ENCODE measurements around the gene SHMT2. TPM values are rescaled to one million over a fixed set of nuclear protein-coding genes. Genes with fewer than 3 reads are reported as not detected.
"Not testable (repeated sequence)": the region's sequence is repeated elsewhere in the genome, so short reads cannot be mapped to it uniquely, and the experiment has no call there.

Gene SHMT2
- total RNA-seq, 4 donors from 2014 or later = 45.2 to 66.4 (median 55.0) TPM

DNA sequence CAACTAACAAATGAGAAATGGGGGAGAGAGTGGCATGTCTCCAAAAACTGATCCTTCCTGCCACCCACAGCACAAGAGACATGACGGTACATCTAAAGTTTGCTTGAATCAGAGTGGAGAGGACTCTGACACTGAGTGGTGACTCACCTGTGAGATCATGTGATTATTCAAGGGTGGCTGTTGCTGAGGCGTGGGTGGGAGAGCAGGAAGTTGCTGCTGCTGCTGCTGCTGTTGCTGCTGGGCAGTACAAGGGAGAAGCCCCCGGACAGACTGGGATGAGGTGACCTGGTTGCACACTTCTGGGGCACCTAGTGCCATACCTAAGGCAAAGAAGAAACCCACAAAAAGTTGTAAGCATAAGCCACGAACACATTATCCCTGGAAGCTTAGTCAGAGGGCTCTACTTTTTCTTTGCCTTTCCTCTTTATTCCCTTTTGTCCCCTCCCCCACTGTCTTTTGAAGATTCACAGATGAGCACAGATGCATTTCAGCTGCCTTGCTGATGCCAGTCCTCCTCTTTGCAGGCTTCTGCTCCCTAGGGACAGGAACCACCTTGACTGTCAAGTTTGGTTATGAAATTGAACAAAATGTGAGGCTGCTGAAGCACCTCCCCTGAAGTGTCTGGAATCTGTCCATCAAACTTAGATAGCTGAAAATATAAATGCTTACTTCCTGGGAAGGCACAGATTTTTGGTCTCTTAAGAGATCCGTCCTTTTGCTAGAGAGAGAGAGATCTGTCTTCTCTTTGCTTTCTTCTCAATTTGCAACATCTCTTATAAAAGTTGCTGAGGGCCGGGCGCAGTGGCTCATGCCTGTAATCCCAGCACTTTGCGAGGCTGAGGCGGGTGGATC is 50.9 kb downstream of the SHMT2 start:
- TF ChIP-seq, protein P1, sequence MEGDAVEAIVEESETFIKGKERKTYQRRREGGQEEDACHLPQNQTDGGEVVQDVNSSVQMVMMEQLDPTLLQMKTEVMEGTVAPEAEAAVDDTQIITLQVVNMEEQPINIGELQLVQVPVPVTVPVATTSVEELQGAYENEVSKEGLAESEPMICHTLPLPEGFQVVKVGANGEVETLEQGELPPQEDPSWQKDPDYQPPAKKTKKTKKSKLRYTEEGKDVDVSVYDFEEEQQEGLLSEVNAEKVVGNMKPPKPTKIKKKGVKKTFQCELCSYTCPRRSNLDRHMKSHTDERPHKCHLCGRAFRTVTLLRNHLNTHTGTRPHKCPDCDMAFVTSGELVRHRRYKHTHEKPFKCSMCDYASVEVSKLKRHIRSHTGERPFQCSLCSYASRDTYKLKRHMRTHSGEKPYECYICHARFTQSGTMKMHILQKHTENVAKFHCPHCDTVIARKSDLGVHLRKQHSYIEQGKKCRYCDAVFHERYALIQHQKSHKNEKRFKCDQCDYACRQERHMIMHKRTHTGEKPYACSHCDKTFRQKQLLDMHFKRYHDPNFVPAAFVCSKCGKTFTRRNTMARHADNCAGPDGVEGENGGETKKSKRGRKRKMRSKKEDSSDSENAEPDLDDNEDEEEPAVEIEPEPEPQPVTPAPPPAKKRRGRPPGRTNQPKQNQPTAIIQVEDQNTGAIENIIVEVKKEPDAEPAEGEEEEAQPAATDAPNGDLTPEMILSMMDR (IDR thresholded peaks at IDR 0.05) = no peak
- peak; percentile 97 for ATAC-seq (ENCODE audit: low FRiP score)
- peak; percentile 32 for DNase-seq (ENCODE audit: low spot score)

DNA sequence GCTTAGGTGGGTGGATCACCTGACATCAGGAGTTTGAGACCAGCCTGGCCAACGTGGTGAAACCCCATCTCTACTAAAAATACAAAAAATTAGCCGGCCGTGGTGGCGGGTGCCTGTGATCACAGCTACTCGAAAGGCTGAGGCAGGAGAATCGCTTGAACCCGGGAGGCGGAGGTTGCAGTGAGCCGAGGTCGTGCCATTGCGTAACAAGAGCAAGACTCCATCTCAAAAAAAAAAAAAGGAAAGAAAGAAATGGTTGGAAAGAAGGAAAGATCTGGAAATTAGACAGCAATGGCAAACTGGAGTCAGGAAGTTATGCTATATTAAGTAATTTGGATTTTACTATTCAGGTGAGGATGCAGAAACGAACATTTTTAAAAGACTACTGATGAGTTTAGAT is 52.6 kb downstream of the SHMT2 start:
- not testable (repeated sequence) for DNase-seq (ENCODE audit: low spot score); ATAC-seq (ENCODE audit: low FRiP score)

Small RNA genes lying within 50 kb of the gene (small RNA-seq; reads per million reads assigned to genes)
- 2.2 reads per million, percentile 45 among the genes with 10 or more reads in this experiment for gene MIR1228

Other genes starting within 250 kb of the SHMT2 start
- gene ZBTB39, start 223.2 kb upstream of the SHMT2 start, total RNA-seq = 1 to 10 TPM; 3.5 to 7.2 (median 6.6) TPM
- not detected for gene TAC3, start 213.2 kb upstream of the SHMT2 start, total RNA-seq
- under 1 TPM in 3 of 4 donors, not detected in 1; 0.25 to 0.74 (median 0.32) TPM for gene MYO1A, start 179.6 kb upstream of the SHMT2 start, total RNA-seq
- gene NEMP1, start 150.9 kb upstream of the SHMT2 start, total RNA-seq = 1 to 10 TPM; 4.6 to 9.8 (median 5.9) TPM
- 10 to 100 TPM; 15.1 to 24.7 (median 18.1) TPM for gene NAB2, start 140.6 kb upstream of the SHMT2 start, total RNA-seq
- 100 to 1,000 TPM; 112 to 234 (median 124) TPM for gene STAT6, start 118.3 kb upstream of the SHMT2 start, total RNA-seq
- gene LRP1, start 101.2 kb upstream of the SHMT2 start, total RNA-seq = 100 to 1,000 TPM; 312 to 592 (median 571) TPM
- not detected for gene LRP1-AS, start 82.1 kb upstream of the SHMT2 start, total RNA-seq
- gene NXPH4, start 12.9 kb upstream of the SHMT2 start, total RNA-seq = 1 to 10 TPM in 2 of 4 donors, under 1 TPM in 1, not detected in 1; 0.56 to 2.4 (median 1.4) TPM
- gene STAC3, start 21.5 kb downstream of the SHMT2 start, total RNA-seq = 1 to 10 TPM; 2.0 to 3.7 (median 2.6) TPM
- 10 to 100 TPM; 24.2 to 47.3 (median 26.7) TPM for gene R3HDM2, start 201.3 kb downstream of the SHMT2 start, total RNA-seq
- not detected for gene INHBC, start 205.1 kb downstream of the SHMT2 start, total RNA-seq
- under 1 TPM in 1 of 4 donors, not detected in 3; 0.25 TPM for gene INHBE, start 225.6 kb downstream of the SHMT2 start, total RNA-seq
- gene GLI1, start 230.1 kb downstream of the SHMT2 start, total RNA-seq = under 1 TPM in 3 of 4 donors, not detected in 1; 0.09 to 0.60 (median 0.19) TPM